KMS-11 (cell line): ENCODE measurements around the gene P2RY2.

Experiments used
- H2AFZ ChIP-seq: fragments of 200-600 bp; sonication (generic); 2 replicates; pipeline ENCODE4 v1.6.1; 2016; ENCODE audit warnings: antibody characterized with exemption, mixed run types, low read depth
- H3K27ac ChIP-seq: fragments of 200-600 bp; sonication (generic); 2 replicates; pipeline ENCODE4 v1.6.1; 2016; ENCODE audit warnings: mild to moderate bottlenecking, mixed run types
- H3K27me3 ChIP-seq: fragments of 200-600 bp; sonication (generic); 2 replicates; pipeline ENCODE4 v1.6.1; 2017; ENCODE audit warnings: mild to moderate bottlenecking, low read depth, mixed run types, moderate library complexity; ENCODE audit not compliant: insufficient read depth
- H3K36me3 ChIP-seq: fragments of 200-600 bp; sonication (generic); 2 replicates; pipeline ENCODE4 v1.6.1; 2017; ENCODE audit warnings: mild to moderate bottlenecking, mixed run types; ENCODE audit not compliant: insufficient read depth
- H3K4me1 ChIP-seq: fragments of 200-600 bp; sonication (generic); 2 replicates; pipeline ENCODE4 v1.6.1; 2016; ENCODE audit warnings: mild to moderate bottlenecking, low read depth, mixed run types; ENCODE audit not compliant: poor library complexity, severe bottlenecking
- H3K4me2 ChIP-seq: fragments of 200-600 bp; sonication (generic); 2 replicates; pipeline ENCODE4 v1.7.0; 2016; ENCODE audit warnings: mild to moderate bottlenecking, mixed run types
- H3K4me3 ChIP-seq: fragments of 200-600 bp; sonication (generic); IDR thresholded peaks from 2 replicates; pipeline ENCODE4 v1.6.1; 2017; ENCODE audit warnings: low read depth, low read length, mixed read lengths; ENCODE audit not compliant: insufficient read depth
- H3K79me2 ChIP-seq: fragments of 200-600 bp; sonication (generic); 2 replicates; pipeline ENCODE4 v1.6.1; 2016; ENCODE audit warnings: low read depth, mixed run types; ENCODE audit not compliant: insufficient read depth
- H3K9ac ChIP-seq: fragments of 200-600 bp; sonication (generic); 2 replicates; pipeline ENCODE4 v1.6.1; 2016; ENCODE audit warnings: mild to moderate bottlenecking, mixed run types
- H4K20me1 ChIP-seq: fragments of 200-600 bp; sonication (generic); 2 replicates; pipeline ENCODE4 v1.6.1; 2016; ENCODE audit warnings: mild to moderate bottlenecking, mixed run types; ENCODE audit not compliant: insufficient read depth
- TF ChIP-seq, protein P1 (sequence below): fragments of 200-600 bp; sonication (generic); conservative IDR thresholded peaks from 2 replicates; pipeline ENCODE4 v1.6.1; 2017; ENCODE audit warnings: low read depth, mild to moderate bottlenecking, antibody characterized with exemption, low read length, moderate library complexity, mixed read lengths

The P2RY2 gene

DNA sequence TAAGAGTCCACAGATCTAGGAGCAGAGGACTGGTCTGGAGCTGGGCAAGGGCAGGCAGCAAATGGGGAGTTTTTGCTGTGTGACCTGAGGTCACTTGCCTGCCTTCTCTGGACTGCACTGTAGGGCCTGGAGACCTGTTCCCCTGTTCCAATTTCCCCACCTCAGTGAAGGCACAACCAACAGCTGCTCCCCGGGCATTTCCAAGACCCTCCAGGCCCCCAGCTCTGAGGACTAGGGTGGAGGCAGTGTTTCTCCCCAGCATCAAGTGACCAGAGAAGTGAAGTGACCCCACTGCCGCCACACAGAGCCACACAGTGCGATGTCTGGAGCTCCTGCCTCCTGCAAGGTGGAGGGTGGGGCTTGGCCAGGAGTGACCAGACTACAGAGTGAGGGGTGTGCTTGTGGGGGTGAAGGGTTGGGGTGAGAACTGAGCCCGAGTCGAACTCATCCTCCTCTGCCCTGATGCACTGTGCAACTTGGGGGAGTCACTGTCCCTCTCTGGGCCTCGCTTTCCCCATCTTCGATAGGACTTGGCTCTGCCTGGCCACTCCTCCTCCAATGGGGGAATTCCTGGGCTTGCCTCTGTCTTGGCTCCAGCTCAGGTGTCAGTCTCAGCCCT is 21.6 kb downstream of the P2RY2 start:
- Histone ChIP-seq H3K27me3 (no peaks in the 10 kb centered on the region), H3K4me3 (no peak overlapping the region), H3K4me1 (peaks cover 18% of the 10 kb centered on the region), H3K27ac (no peak overlapping the region), H3K36me3 (no peaks in the 10 kb centered on the region), H3K9ac (no peak overlapping the region), H3K4me2 (no peak overlapping the region), H3K79me2 (no peaks in the 10 kb centered on the region), H2AFZ (no peak overlapping the region), H4K20me1 (no peaks in the 10 kb centered on the region)
- TF ChIP-seq, protein P1, sequence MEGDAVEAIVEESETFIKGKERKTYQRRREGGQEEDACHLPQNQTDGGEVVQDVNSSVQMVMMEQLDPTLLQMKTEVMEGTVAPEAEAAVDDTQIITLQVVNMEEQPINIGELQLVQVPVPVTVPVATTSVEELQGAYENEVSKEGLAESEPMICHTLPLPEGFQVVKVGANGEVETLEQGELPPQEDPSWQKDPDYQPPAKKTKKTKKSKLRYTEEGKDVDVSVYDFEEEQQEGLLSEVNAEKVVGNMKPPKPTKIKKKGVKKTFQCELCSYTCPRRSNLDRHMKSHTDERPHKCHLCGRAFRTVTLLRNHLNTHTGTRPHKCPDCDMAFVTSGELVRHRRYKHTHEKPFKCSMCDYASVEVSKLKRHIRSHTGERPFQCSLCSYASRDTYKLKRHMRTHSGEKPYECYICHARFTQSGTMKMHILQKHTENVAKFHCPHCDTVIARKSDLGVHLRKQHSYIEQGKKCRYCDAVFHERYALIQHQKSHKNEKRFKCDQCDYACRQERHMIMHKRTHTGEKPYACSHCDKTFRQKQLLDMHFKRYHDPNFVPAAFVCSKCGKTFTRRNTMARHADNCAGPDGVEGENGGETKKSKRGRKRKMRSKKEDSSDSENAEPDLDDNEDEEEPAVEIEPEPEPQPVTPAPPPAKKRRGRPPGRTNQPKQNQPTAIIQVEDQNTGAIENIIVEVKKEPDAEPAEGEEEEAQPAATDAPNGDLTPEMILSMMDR = no peak

DNA sequence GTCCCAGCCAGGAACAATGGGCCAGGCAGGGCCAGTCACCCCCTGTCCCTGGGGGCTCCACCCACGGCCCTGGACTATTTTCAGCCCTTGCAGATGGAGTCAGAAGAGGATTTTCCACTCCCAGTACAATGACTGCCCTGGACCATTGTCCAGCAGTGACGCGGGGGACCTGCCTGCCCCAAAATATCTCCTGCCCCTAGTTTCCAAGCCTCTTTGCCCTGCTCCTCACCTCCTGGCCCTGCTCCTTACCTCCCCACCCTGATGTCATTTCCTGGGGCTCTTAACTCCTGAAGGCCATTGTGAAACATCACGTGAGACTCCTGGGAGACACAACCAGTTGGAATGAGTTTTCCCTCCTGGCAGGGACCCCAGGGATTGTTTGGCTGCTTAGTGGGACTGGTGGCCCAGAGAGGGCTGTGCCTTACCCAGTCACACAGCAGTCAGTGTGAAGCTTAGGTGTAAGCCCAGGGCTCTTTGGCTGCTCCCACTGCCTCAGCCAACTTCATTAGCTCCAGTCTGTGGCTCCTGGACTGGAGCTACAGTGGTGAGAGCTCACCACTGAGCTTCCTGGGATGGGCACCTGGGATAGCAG is 22.2 kb downstream of the P2RY2 start:
- no peaks in the 10 kb centered on the region for H3K27me3 ChIP-seq
- no peak overlapping the region for H2AFZ ChIP-seq
- no peak overlapping the region for H3K4me3 ChIP-seq
- no peak overlapping the region for H3K27ac ChIP-seq
- H3K9ac ChIP-seq = no peak overlapping the region
- TF ChIP-seq, protein P1 = no peak
- H4K20me1 ChIP-seq = no peaks in the 10 kb centered on the region
- peaks cover 18% of the 10 kb centered on the region for H3K4me1 ChIP-seq
- no peaks in the 10 kb centered on the region for H3K79me2 ChIP-seq
- H3K36me3 ChIP-seq = no peaks in the 10 kb centered on the region
- H3K4me2 ChIP-seq = no peak overlapping the region

DNA sequence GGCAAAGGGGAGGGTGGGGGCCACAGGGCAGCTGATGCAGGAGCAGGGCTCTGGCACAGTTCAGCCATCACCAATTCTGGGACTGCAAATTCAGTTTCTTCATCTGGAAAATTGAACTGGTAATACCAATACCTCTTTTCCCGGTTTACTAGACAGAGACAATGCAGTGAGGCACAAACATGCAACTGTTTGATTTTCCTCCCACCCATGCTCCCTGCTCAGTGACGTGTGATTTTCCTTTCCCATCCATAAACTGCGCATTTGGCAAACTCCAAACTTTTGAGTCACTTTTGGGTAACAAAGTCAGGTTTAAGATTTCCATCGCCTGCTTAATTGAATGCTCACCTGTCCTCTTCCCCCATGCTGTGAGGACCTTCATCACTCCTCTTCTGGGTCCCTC is 23.2 kb downstream of the P2RY2 start:
- H3K4me2 ChIP-seq = no peak overlapping the region
- no peaks in the 10 kb centered on the region for H3K27me3 ChIP-seq
- H2AFZ ChIP-seq = no peak overlapping the region
- H4K20me1 ChIP-seq = no peaks in the 10 kb centered on the region
- H3K9ac ChIP-seq = no peak overlapping the region
- no peaks in the 10 kb centered on the region for H3K36me3 ChIP-seq
- no peaks in the 10 kb centered on the region for H3K79me2 ChIP-seq
- H3K4me3 ChIP-seq = no peak overlapping the region
- TF ChIP-seq, protein P1 = no peak
- H3K27ac ChIP-seq = no peak overlapping the region
- peaks cover 18% of the 10 kb centered on the region for H3K4me1 ChIP-seq

DNA sequence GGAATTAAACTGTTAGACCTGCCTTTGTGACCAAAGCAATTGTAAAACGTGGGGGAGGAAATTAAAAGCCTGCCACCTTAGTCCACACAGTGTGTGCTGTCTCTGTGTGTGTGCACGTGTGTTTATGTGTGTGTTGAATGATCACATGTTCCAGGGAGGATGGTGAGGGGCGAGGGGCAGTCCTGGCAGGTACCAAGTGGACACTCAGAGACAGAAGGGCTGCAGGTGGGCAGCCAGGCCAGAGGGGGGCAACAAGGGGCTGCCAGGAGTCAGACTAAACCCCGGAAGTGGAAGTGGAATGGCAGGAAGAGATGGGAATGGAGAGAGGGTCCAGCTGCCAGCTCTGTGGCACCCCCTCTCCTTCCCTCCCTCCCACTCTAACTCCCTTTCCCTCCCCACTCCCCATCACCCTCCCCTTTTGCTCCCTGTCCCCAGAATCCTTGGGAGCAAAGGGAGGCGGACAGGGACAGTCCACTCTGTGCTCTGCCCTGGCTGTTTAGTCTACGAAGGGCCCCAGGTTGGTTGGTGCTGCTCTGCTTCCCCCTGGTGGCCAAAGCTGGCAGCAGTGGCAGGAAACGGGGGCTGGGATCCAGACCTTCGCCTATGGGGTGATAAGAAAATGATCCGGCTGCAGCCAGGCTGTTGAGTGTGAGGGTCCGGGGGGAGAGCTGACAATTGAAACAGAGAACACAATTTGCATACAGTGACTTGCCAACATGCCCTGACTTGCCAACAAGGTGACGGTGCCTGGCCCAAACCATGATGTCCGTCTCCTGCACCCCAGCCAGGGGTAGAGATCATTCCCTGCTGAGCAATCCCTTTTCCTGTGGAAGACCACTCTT is 24.4 kb downstream of the P2RY2 start:
- H3K27ac ChIP-seq = no peak overlapping the region
- H3K4me2 ChIP-seq = no peak overlapping the region; the same call in 1 of the 2 replicates
- H3K4me1 ChIP-seq = peaks cover 28% of the 10 kb centered on the region
- H3K27me3 ChIP-seq = no peaks in the 10 kb centered on the region
- no peak overlapping the region for H3K4me3 ChIP-seq
- TF ChIP-seq, protein P1 = peak; percentile 82
- H3K79me2 ChIP-seq = no peaks in the 10 kb centered on the region
- H2AFZ ChIP-seq = peak overlapping the region; percentile 50
- H3K9ac ChIP-seq = peak overlapping the region; percentile 19; the same call in 1 of the 2 replicates
- no peaks in the 10 kb centered on the region for H4K20me1 ChIP-seq
- no peaks in the 10 kb centered on the region; the same call in 1 of the 2 replicates for H3K36me3 ChIP-seq
